ENCODE measurements around the gene CAMSAP3.

Gene CAMSAP3

DNA sequence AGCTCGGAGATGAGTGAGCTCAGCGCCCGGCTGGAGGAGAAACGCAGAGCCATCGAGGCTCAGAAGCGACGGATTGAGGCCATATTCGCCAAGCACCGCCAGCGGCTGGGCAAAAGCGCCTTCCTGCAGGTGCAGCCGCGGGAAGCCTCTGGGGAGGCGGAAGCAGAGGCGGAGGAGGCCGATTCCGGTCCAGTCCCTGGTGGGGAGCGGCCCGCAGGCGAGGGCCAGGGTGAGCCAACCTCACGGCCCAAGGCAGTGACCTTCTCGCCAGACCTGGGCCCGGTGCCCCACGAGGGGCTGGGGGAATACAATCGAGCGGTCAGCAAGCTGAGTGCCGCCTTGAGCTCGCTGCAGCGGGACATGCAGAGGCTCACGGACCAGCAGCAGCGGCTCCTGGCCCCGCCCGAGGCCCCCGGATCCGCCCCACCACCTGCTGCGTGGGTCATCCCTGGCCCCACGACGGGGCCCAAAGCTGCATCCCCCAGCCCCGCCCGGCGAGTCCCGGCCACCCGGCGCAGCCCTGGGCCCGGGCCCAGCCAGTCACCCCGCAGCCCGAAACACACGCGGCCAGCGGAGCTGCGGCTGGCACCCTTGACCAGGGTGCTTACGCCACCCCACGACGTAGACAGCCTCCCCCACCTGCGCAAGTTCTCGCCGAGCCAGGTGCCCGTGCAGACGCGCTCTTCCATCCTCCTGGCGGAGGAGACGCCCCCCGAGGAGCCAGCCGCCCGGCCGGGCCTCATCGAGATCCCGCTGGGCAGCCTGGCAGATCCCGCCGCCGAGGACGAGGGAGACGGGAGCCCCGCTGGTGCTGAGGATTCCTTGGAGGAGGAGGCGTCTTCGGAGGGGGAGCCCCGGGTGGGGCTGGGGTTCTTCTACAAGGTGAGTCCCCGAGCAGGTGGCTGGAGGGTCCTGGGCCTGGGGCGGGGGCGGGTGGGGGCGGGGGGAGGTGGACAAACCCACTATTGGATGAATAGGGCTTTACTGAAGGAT is 16.9 kb downstream of the CAMSAP3 start:
- DNase-seq (ENCODE audit: low read depth), result no peak

DNA sequence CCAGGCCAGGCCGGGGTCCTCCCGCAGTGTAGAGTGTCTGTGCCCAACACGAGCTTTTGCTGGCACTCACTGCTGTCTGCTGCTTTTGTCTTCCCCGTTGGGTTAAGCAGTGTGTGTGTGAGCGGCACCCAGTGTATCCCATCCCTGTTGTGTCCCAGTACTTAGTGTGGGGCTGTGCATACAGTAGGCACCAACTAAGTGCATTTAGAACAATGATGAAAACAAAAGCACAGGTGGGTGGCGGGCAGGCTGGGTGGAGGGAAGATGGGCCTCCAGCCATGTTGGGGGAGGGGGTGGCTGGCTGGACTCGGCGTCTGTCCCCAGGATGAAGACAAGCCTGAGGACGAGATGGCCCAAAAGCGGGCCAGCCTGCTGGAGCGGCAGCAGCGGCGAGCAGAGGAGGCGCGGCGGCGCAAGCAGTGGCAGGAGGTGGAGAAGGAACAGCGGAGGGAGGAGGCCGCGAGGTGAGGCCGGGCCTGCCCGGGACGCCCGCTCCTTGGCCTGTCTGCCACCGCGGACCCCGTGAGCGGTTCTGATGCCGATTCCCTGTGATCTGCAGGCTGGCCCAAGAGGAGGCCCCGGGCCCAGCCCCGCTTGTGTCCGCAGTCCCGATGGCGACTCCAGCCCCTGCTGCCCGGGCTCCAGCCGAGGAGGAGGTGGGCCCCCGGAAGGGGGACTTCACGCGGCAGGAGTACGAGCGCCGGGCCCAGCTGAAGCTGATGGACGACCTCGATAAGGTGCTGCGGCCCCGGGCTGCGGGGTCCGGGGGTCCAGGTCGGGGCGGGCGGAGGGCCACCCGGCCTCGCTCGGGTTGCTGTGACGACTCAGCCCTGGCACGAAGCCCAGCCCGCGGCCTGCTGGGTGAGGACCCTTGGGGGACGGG is 19.4 kb downstream of the CAMSAP3 start:
- DNase-seq (ENCODE audit: low read depth), result no peak

DNA sequence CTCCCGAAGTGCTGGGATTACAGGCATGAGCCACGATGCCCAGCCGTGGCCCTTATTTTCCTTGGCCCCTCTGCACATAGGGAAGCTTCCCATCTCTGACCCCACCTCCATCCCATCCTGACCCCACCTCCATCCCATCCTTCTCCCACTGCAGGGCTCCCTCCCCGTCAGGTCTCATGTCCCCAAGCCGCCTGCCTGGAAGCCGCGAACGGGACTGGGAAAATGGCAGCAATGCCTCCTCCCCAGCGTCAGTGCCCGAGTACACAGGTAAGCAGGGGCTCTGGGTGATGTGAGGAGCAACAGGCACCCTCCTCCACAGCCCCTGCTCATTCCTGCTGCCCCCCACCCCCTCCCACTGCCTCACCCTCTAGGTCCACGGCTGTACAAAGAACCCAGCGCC is 21.5 kb downstream of the CAMSAP3 start:
- no peak for DNase-seq (ENCODE audit: low read depth)

DNA sequence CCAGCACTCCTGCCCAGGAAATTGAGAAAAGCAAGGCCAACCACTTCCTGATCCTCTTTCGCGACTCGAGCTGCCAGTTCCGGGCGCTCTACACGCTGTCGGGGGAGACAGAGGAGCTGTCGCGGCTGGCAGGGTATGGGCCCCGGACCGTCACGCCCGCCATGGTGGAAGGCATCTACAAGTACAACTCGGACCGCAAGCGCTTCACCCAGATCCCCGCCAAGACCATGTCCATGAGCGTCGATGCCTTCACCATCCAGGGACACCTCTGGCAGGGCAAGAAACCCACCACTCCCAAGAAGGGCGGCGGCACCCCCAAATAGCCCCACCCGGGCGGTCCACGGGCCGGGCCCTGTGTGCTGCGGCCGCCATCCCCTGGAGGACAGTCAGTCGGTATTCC is 22.1 kb downstream of the CAMSAP3 start:
- no peak for DNase-seq (ENCODE audit: low read depth)

DNA sequence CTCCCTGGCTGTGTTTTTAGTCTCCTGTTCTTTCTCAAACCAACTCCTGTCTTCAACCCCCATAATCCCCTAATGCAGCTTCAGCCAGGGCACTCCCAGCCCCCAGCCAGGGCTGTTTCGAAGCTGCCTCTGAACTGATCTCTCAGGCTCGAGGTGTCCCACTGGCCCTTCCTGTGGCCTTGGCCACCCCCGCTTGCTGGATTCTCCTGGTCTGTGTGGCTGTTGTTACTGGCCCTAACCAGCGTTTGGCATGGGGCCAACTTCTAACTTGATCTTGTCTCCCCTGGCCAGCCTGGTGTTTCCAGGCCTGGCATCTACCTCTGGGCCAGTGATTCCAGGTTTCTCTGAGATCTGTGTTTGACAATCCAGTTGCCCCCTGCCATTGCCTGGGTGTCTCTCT is 22.7 kb downstream of the CAMSAP3 start:
- no peak for DNase-seq (ENCODE audit: low read depth)

DNA sequence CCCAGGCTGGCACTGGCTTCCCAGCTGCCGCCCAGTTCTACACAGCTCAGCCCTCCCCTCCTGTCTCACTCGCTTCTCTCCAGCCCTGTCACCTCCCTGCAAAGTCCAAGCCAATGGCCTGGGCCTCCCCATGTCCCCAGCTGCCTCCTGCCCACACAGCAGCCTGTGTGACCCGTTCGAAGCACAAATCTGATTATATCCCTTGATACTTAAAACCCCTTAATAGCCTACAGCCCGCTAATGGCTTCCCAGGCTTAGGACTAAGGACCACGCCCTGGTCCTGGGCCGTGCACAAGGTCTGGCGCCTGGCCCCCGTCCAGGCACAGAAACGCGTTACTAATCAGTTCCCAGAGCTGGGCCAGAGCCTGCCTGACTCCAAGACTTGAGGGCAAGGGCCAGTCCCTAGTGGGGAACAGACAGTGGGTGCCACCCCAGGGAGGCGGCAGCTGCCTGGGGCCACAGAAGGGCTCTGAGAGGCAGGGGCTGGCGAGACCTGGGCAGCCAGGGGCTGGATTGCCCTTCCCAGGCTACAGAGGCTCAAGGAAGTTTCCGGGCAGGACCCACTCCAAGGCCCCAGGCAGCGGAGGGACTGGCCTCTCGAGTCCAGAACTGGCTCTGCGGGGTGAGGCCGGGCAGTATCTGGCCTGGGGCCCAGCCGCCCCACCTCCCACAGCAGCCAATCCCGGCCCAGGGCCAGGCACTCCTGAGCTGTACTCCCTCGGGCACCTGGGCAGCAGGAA is 23.3 kb downstream of the CAMSAP3 start:
- DNase-seq (ENCODE audit: low read depth), result no peak

DNA sequence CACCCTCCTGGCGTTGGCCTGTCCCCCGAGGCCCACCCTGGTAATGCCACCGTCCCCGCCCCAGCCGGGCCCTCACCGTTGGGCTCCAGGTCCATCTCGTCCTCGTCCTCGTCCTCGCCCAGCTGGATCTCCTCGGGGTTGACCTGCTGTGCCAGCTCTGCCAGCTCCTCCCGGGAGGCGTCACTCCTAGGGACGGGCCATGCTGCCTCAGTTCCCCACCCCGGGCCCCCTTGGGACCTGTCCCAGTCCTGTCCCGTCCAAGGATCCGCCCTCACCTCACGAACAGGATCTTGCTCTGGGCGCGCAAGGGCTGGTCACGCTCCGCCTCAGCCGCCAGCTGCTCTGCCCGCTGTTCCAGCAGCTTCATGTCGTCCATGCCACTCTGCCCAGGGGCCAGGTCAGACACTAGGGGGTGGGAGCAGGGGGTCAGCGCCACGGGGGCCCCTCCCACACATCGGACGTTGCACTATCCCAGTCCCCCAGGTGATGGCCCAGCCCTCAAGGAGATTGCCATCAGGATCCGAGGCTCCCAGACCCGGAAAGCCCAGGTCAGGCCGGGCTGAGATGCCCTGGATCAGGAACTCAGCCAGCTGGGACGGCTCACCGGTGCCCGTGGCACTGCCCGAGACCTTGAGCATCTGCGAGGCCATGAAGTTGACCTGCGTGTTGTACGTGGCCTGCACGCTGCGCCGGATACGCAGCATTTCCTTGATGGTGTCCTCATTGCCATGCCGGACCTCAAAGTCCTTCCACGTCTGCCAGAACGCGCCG is 24.2 kb downstream of the CAMSAP3 start:
- DNase-seq (ENCODE audit: low read depth), result no peak

DNA sequence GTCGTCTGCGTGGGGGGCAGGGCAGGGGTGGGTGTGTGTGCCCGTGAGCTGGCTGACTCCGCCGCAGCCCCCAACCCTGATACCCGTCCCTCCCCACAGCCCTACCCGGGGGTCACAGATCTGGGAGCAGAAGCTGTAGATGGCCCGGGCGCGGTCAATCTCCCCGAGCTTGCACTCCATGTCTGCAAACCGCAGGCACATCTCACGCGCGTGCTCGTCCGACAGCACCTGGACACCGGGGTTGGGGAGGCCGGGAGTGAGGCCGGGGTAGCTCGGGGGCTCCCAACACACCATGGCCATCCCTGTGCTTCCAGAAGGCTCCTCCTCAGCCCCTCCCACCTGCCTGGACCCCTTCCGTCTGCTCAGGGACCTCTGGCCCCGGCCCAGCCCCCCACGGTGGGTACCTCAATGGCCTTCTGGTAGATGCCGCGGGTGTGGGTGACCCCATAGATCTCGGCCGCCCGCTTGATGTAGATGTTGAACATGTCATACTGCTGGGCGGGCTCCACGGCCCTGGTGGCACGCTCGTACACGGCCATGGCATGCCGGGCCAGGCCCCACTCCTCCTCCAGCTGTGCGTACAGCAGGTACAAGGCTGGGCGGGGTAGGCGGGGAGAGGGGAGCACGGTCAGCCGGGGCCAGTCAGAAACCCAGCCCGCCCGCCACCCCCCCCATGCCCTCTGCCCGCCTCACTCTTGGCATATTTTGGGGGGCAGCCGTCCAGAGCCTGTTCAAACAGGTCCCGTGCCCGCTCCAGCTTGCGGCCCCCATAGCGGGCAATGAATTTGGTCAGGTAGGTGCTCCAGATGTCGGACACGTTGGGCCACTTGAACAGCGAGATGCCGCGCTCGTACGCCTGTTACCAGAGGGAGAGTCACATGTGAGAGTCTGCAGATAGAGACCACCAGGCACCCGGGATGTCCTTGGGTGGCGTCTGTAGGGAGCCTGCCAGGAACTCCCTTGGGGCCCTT is 25.1 kb downstream of the CAMSAP3 start:
- no peak for DNase-seq (ENCODE audit: low read depth)

DNA sequence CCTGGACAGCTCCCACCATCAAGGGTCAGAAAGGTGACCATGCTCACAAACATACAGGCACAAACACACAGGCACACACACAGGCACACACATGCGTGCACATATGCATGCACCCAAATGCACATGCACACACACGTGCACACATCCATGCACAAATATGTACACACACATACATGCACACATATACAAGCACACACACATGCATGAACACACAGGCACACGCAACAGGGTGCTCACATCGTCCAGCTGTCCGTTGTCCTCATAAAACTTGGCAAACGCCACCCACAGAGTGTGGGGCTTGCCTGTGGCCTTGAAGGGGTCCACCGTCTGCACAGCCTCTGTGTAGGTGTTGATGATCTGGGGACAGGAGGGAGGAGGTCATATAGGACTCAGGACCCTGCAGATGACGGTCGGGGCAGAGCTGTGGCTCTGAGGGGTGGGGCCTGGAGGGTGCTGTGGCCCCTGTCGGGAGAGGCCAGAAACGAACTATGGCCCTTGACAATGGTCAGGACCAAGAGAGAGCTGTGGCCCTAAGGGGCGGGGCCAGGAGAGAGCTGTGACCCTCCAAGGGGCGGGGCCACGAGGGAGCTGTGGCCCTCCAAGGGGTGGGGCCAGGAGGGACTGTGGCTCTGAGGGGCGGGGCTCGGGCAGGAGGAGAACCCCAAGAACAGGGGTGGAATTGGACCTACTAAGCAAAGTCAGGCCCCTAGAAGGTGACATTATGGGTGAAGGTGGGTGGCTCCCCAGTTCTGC is 27.4 kb downstream of the CAMSAP3 start:
- no peak for DNase-seq (ENCODE audit: low read depth)

DNA sequence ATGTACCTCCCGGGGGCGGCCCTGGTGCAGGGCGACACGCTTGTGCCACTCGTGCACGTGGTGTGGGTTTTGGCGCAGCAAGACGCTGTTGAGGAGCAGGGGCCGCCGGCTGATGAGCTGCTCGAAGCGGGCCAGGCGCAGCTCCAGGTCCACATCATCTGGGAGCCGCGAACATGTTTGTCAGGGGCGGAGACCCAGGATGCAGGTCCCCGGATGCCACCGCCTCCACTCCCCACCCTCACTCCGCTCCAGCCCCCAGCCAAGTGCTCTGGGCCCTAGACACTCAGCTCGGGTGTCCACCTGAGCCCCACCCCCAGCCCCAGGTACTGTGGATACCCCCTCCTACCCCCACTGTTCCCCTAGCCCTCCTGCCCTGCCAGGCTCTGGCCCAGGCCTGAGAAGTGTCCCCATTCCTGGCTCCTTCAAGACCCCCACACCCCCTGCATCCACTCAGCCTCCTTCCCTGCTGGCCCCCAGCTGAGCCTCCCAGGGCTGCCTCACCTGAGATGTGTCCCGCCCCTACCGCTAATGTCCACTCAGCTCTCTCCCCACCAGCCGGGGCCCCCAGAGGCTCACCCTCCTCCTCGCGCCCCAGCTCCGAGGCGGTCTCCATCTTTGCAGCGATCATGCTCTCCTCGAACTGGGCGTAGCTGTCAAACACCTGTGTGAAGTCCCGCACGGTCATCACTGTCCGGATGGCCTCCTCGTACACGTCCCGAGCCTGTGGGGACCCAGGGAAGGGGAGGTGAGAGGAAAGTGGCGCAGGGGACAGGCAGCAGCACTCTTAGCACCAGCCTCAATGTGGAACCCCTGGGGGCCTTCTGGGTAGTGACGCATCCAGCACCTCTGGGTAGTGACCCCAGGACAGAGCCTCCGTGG is 28.3 kb downstream of the CAMSAP3 start:
- DNase-seq (ENCODE audit: low read depth), result no peak

DNA sequence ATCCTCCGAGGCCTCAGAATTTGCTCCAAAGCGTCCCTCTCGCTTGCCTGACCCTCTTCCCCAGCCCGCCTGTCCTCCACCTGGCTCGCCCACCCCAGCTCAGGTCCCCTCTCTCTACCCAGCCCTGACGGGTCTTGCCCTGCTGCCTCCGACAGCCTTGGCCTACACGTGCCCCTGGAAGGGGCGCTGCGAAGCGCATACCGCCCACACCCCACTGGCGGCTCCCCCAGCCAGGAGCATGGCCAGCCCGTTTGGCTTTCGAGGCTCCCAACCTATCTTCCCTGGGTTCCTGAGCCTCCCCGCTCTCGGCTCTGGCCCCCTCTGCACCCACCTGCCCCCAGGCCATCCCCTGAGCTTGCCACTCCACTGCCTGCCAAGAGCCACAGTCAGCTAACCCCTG is 29.1 kb downstream of the CAMSAP3 start:
- DNase-seq (ENCODE audit: low read depth), result no peak

DNA sequence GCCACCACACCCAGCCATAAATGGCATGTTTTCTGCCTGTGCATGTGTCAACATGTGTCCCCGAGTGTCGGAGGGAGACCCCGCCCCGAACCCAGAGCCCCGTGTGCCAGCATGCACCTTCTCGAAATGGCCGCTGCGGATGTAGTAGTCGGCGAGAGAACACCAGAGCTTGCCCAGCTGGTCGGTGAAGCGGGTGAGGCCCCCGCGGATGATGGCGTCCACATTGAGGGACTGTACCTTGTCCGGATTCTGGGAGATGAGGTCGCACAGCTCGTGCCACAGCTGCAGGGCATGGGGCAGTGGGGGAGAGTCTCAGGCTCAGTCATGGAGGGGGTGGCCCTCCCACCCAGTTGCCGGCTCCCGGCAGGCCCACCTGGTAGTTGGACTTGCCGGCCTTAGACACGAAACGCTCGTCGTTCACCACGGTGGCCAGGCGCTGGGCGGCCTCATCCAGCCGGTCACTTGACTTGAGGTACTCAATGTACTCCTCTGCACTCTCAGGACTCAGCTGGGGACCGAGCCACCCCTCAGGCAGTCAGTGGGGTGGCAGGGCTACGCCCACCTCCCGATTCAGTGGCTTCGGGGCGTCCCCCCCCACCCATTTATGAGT is 30.2 kb downstream of the CAMSAP3 start:
- no peak for DNase-seq (ENCODE audit: low read depth)

DNA sequence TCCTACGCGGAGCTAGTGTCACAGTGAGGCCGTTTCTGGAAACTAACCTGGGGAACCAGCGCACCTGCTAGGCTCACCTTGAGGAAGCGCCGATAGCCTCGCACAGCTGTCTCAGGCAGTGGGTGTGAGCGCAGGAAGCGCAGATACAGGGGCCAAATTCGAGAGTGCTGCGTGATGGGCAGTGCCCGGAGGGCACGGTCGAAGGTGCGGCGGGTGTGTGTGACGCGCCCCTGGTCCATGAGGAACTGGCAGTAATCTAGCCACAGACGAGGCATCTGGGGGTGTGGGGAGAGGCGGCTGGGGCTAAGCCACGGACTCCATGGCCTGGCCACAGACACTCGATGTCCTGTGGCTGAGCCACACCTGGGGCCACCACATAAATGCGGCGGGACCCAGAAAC is 31.5 kb downstream of the CAMSAP3 start:
- no peak for DNase-seq (ENCODE audit: low read depth)

DNA sequence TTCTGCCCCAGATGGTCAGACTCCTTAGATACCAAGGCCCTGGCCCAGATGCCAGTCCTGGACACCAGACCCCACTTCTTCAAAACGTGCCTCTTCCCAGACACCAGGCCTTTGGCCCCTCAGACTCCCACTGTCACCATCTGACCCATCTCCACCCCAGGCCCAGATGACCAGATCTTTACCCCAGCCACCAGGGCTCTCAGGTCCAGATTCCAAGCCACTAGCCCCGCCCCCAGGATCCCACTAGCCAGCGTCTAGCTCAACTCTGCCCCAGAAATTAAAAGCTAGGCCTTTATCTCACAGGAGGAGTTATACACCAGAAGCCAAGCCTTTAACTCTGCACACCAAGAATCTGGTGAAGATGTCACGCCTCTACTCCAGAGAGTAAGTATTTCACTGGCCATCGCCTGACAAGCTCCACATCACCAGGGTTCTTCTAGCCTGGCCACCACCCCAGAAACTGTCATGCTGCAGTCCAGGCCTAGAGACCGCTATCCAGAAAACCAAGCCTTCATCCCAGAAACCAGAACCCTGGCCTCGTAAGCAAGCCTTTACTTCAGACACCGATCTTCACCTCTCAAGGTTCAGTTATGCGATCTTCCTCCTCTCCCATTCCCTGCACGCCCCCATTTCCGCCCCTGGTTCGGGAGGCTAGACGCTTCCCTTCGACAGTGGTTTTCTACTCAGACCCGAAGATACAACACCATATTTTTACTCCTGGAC is 33.1 kb downstream of the CAMSAP3 start:
- DNase-seq (ENCODE audit: low read depth), result no peak

DNA sequence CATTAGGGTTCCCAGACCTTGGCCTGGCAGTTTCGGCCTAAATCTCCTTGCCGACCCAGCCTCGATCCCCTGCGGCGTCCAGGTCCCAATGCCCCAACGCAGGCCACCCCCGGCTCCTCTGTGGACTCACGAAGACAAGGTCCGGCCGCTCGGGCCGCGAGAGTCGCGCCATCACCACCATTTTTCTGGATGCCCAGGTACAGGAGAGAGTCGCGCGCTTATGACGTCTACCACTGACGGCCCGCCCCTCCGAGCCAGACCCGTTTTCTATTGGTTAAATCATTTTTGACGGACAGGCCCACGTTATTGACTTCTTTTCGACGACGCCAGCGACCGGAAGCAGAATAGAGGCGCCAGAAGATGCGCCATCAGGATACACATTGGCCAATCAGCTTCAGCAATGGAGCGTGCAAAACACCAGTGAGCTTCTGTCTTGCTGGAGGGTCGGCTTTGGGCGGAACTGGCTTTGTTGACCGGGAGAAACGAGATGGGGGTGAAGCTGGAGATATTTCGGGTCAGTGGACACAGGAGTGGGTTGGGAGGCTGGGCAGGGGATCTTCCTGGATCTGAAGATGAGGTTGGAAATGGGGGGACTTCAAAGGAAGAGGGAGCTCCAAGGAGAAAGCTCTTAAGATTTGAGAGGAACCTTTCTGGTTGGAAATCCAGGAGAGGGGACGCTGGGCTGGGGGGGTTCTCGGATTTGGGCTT is 33.8 kb downstream of the CAMSAP3 start, which contains the start of the genes PET100 and XAB2:
Gene PET100 (plus strand): TSS at position 447 of the 708 bp plus-strand sequence. CDS start 41 bp downstream, at position 488.
Gene XAB2 (minus strand): TSS at position 199 of the 708 bp plus-strand sequence. CDS start 18 bp downstream, at position 181.
- peak; percentile 92 for DNase-seq (ENCODE audit: low read depth)

DNA sequence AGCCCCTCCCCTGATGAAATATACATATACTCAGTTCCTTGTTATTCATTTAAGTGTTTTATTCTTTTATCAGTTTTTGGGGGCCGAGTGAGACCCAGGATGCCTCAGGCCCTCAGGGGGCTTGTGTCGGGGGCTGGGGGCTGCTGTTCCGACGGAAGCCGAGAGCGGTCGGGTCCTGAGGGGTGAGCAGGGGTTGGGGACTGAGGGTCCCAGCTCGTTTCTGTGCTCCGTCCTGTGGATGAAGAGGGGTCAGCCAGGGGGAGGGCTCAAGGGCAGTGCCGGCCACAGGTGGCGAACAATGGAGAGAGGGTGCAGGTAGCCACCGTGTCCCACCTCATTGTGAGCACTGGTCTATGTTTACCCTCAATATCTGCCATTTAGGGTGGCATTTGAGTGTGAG is 35.9 kb downstream of the CAMSAP3 start:
- DNase-seq (ENCODE audit: low read depth), result no peak
